Measurements from ENCODE around the gene CMSS1. TPM values are rescaled to one million over a fixed set of nuclear protein-coding genes. Genes with fewer than 3 reads are reported as not detected.

Gene CMSS1
- total RNA-seq, 1 experiment from 2014 or later = 98.6 TPM

DNA sequence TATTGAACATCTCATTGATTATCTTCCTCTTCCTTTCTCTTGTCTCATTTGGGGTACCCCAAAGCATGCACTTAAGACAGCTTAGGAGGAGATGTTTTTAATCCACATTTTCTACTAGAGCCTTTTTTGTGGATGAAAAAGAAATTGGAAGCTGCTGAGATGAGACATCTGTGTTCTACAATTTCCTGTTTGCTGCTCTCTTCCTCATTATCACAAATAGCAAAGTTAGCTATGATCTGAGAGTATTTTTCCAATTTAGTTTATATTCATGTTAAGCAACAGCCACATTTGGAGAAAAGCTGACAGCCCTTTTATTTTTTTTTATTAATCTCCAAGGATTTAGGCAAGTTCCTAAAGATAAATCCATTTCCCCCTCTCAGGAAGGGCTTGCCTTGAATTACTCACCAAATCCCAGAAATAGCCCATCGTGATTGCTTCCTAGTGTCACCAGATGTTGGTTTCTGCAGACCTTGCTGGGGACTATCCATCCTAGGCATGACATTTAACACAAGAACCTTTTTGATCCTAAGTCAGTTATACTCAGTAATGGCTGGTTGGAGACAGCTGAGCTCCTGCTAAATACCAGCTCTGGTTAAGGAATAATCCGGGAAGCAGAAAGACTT, 367.4 kb downstream of the CMSS1 start:
- no peaks in the 10 kb centered on the region for H3K36me3 ChIP-seq (ENCODE audit: insufficient read depth, low read length, poor library complexity, severe bottlenecking)
- peak; percentile 48 for DNase-seq (ENCODE audit: low spot score)
- H3K4me3 ChIP-seq (ENCODE audit: low read depth, low read length, poor library complexity, severe bottlenecking) = no peak overlapping the region
- no TSS peak for BruUV-seq (replicated peaks)
- H3K27me3 ChIP-seq (replicated peaks; ENCODE audit: insufficient read depth, low read depth, low read length, poor library complexity) = no peaks in the 10 kb centered on the region
- peaks cover 5% of the 10 kb centered on the region for H3K9me3 ChIP-seq (ENCODE audit: low read depth, low read length, poor library complexity, severe bottlenecking)
- H3K4me1 ChIP-seq (ENCODE audit: insufficient read depth, low read length, poor library complexity, severe bottlenecking) = peaks cover 14% of the 10 kb centered on the region
- CTCF ChIA-PET = no interaction called here
- TF ChIP-seq, protein P1, sequence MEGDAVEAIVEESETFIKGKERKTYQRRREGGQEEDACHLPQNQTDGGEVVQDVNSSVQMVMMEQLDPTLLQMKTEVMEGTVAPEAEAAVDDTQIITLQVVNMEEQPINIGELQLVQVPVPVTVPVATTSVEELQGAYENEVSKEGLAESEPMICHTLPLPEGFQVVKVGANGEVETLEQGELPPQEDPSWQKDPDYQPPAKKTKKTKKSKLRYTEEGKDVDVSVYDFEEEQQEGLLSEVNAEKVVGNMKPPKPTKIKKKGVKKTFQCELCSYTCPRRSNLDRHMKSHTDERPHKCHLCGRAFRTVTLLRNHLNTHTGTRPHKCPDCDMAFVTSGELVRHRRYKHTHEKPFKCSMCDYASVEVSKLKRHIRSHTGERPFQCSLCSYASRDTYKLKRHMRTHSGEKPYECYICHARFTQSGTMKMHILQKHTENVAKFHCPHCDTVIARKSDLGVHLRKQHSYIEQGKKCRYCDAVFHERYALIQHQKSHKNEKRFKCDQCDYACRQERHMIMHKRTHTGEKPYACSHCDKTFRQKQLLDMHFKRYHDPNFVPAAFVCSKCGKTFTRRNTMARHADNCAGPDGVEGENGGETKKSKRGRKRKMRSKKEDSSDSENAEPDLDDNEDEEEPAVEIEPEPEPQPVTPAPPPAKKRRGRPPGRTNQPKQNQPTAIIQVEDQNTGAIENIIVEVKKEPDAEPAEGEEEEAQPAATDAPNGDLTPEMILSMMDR (conservative IDR thresholded peaks at IDR 0.05; ENCODE audit: low read depth, low read length) = no peak
- no peak for TF ChIP-seq EZH2 (IDR thresholded peaks at IDR 0.05; ENCODE audit: borderline replicate concordance, low read depth, low read length, poor library complexity, severe bottlenecking)
- peak overlapping the region; percentile 18 for H3K27ac ChIP-seq (ENCODE audit: low read depth, low read length, poor library complexity, severe bottlenecking)
- intact Hi-C loops (cut with micrococcal nuclease; ENCODE audit: unreplicated experiment) = no loop called here
- POLR2A ChIA-PET (ENCODE audit: low non-redundant PET) = no interaction called here

DNA sequence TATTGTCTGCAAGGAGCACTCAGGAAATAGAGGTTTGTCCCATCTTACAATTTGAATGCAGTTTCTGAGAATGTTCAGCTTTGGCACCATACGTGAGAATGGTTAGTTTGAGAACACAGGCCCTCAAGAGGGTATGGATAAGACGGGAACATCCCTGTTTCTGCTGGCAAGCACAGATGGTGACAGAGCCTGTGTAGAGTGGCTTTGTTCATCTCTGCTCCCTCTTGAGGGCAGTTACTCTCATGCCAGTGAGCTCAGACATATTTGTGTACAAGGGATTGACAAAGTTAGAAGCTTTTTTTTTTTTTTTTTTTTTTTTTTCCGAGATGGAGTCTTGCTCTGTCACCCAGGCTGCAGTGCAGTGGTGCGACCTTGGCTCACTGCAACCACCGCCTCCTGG, 368.2 kb downstream of the CMSS1 start:
- DNase-seq (ENCODE audit: low spot score) = peak; percentile 21
- TF ChIP-seq, protein P1 (conservative IDR thresholded peaks at IDR 0.05; ENCODE audit: low read depth, low read length) = no peak
- no peak for TF ChIP-seq EZH2 (IDR thresholded peaks at IDR 0.05; ENCODE audit: borderline replicate concordance, low read depth, low read length, poor library complexity, severe bottlenecking)
- POLR2A ChIA-PET (ENCODE audit: low non-redundant PET) = no interaction called here
- no peaks in the 10 kb centered on the region for H3K27me3 ChIP-seq (replicated peaks; ENCODE audit: insufficient read depth, low read depth, low read length, poor library complexity)
- no peaks in the 10 kb centered on the region for H3K9me3 ChIP-seq (ENCODE audit: low read depth, low read length, poor library complexity, severe bottlenecking)
- H3K4me3 ChIP-seq (ENCODE audit: low read depth, low read length, poor library complexity, severe bottlenecking) = no peak overlapping the region
- CTCF ChIA-PET = interaction anchor here (1.0 kb wide), 1 partner anchor 11 kb away, joined by 14 read pairs; no protein-coding TSS in a partner anchor
- BruUV-seq (replicated peaks) = no TSS peak
- intact Hi-C loops (cut with micrococcal nuclease; ENCODE audit: unreplicated experiment) = no loop called here
- no peak overlapping the region for H3K27ac ChIP-seq (ENCODE audit: low read depth, low read length, poor library complexity, severe bottlenecking)
- H3K4me1 ChIP-seq (ENCODE audit: insufficient read depth, low read length, poor library complexity, severe bottlenecking) = peaks cover 14% of the 10 kb centered on the region
- H3K36me3 ChIP-seq (ENCODE audit: insufficient read depth, low read length, poor library complexity, severe bottlenecking) = no peaks in the 10 kb centered on the region

DNA sequence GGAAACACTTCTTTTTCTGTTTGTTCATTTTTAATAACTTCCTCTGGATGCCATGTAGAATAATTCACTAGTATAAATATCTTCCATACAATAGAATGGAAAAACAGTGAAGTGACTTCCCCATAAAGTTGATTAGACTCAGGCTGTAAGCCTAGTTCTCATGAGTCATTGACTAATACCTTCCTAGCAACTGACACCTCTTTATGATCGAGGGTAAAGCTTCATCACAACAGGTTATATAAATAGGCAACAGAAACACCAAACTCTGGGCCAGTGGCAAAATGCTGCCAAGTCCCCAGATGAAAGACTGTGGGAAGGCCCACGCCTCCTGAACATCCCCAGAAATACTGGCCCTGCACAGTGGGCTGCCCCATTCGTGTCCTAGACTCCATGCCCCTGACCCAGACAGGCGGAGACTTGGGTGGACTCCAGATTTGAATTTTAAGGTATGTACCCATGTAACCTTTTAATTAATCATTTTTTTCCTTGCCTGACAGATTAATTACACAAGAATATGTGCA, 371.8 kb downstream of the CMSS1 start:
- H3K4me3 ChIP-seq (ENCODE audit: low read depth, low read length, poor library complexity, severe bottlenecking) = no peak overlapping the region
- no peaks in the 10 kb centered on the region for H3K27me3 ChIP-seq (replicated peaks; ENCODE audit: insufficient read depth, low read depth, low read length, poor library complexity)
- H3K36me3 ChIP-seq (ENCODE audit: insufficient read depth, low read length, poor library complexity, severe bottlenecking) = no peaks in the 10 kb centered on the region
- TF ChIP-seq, protein P1 (conservative IDR thresholded peaks at IDR 0.05; ENCODE audit: low read depth, low read length) = no peak
- TF ChIP-seq EZH2 (IDR thresholded peaks at IDR 0.05; ENCODE audit: borderline replicate concordance, low read depth, low read length, poor library complexity, severe bottlenecking) = no peak
- no peak for DNase-seq (ENCODE audit: low spot score)
- BruUV-seq (replicated peaks) = no TSS peak
- ChIA-PET POLR2A (ENCODE audit: low non-redundant PET) (no interaction called here), CTCF (no interaction called here)
- H3K27ac ChIP-seq (ENCODE audit: low read depth, low read length, poor library complexity, severe bottlenecking) = no peak overlapping the region
- intact Hi-C loops (cut with micrococcal nuclease; ENCODE audit: unreplicated experiment) = no loop called here
- H3K9me3 ChIP-seq (ENCODE audit: low read depth, low read length, poor library complexity, severe bottlenecking) = no peaks in the 10 kb centered on the region
- peaks cover 12% of the 10 kb centered on the region for H3K4me1 ChIP-seq (ENCODE audit: insufficient read depth, low read length, poor library complexity, severe bottlenecking)

All from A673 (cell line).